GM21619 (cell line): Measurements from ENCODE around the gene EML4.

ENCODE experiments used
- ATAC-seq: cut with Tn5 transposase; IDR thresholded peaks from one replicate; pipeline ENCODE4 v1.9.1; 2021; ENCODE audit not compliant: unreplicated experiment

Gene EML4

GRCh38 chr2:42298996-42299754, 130.0 kb downstream of the EML4 start:
- no peak for ATAC-seq

- ATAC-seq = no peak
Observed at GRCh38 chr2:42300527-42300926, 131.4 kb downstream of the EML4 start.

GRCh38 chr2:42303252-42303651, 134.1 kb downstream of the EML4 start:
- ATAC-seq = no peak

GRCh38 chr2:42304059-42304713, 135.0 kb downstream of the EML4 start:
- ATAC-seq = no peak

- ATAC-seq = no peak
Observed at GRCh38 chr2:42307180-42307579, 138.0 kb downstream of the EML4 start.

- no peak for ATAC-seq
Observed at GRCh38 chr2:42309366-42309765, 140.2 kb downstream of the EML4 start.

GRCh38 chr2:42310007-42310515, 140.9 kb downstream of the EML4 start:
- no peak for ATAC-seq

- no peak for ATAC-seq
Observed at GRCh38 chr2:42312106-42312505, 143.0 kb downstream of the EML4 start.

- no peak for ATAC-seq
Observed at GRCh38 chr2:42314892-42315468, 145.8 kb downstream of the EML4 start.

- no peak for ATAC-seq
Observed at GRCh38 chr2:42315844-42316470, 146.8 kb downstream of the EML4 start.

- no peak for ATAC-seq
Observed at GRCh38 chr2:42316910-42317309, 147.8 kb downstream of the EML4 start.

- ATAC-seq = no peak
Observed at GRCh38 chr2:42317486-42317885, 148.3 kb downstream of the EML4 start.

- no peak for ATAC-seq
Observed at GRCh38 chr2:42317945-42318344, 148.8 kb downstream of the EML4 start.

- no peak for ATAC-seq
Observed at GRCh38 chr2:42319265-42319664, 150.1 kb downstream of the EML4 start.

GRCh38 chr2:42321452-42322064, 152.4 kb downstream of the EML4 start:
- no peak for ATAC-seq

- ATAC-seq = no peak
Observed at GRCh38 chr2:42324244-42324643, 155.1 kb downstream of the EML4 start.

- no peak for ATAC-seq
Observed at GRCh38 chr2:42324949-42325348, 155.8 kb downstream of the EML4 start.

- no peak for ATAC-seq
Observed at GRCh38 chr2:42325609-42326008, 156.5 kb downstream of the EML4 start.

- ATAC-seq = peak; percentile 54
Observed at GRCh38 chr2:42327125-42327524, 158.0 kb downstream of the EML4 start.

- ATAC-seq = no peak
Observed at GRCh38 chr2:42328148-42328833, 159.1 kb downstream of the EML4 start.

GRCh38 chr2:42328923-42329322, 159.8 kb downstream of the EML4 start:
- no peak for ATAC-seq
